Kasumi-1 (cell line): ENCODE measurements around the gene EXOSC3.
"Not testable (repeated sequence)": the region's sequence is repeated elsewhere in the genome, so short reads cannot be mapped to it uniquely, and the experiment has no call there.

ENCODE experiments used
- DNase-seq, 2 experiments: peaks; one replicate each; lab custom pipeline; 2025; lab: John Stamatoyannopoulos, UW

EXOSC3 gene

GRCh38 chr9:37775216-37775919 lies 9.5 kb downstream of the EXOSC3 start:
- no peak for DNase-seq

- no peak for DNase-seq
These were observed 14.9 kb downstream of the EXOSC3 start for GRCh38 chr9:37769995-37770394.

DNA sequence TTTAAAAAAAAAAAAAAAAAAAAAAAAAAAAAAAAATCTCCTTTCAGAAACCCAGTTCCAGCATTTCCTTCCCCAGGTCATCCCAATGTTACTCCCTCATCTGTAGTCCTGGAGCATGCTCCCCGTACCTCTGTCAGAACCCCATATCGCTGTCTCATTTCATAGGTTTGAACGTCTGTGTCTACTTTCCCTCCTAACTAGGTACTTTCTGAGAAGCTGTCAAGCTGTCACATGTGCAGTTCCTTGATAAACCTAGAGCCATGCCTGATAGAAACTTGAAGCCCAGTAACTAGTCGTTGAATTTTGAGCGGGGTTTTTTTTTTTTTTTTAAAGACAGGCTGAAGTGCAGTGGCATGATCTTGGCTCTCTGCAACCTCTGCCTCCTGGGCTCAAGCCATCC lies 15.6 kb downstream of the EXOSC3 start:
- DNase-seq = no peak

DNA sequence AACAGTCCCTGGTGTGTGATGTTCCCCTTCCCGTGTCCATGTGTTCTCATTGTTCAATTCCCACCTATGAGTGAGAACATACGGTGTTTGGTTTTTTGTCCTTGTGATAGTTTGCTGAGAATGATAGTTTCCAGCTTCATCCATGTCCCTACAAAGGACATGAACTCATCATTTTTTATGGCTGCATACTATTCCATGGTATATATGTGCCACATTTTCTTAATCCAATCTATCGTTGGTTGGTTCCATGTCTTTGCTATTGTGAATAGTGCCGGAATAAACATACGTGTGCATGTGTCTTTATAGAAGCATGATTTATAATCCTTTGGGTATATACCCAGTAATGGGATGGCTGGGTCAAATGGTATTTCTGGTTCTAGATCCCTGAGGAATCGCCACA lies 19.6 kb downstream of the EXOSC3 start:
- not testable (repeated sequence) for DNase-seq

DNA sequence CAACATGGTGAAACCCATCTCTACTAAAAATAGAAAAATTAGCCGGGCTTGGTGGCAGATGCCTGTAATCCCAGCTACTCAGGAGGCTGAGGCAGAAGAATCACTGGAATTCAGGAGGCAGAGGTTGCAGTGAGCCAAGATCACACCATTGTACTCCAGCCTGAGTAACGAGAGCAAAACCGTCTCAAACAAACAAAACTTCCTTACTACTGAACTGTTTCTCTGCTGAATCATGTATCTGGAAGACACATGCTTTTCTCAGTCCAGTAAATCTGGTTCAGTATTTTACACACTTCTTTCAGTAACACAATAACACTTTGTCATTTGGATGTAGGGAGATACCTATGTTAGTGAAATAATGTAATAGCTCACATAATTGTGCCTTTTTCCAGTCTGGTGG lies 23.4 kb downstream of the EXOSC3 start:
- DNase-seq = no peak

- DNase-seq = no peak
These were observed 24.3 kb downstream of the EXOSC3 start for GRCh38 chr9:37760416-37761161.

- DNase-seq = no peak
These were observed 26.1 kb downstream of the EXOSC3 start for GRCh38 chr9:37758747-37759146.

DNA sequence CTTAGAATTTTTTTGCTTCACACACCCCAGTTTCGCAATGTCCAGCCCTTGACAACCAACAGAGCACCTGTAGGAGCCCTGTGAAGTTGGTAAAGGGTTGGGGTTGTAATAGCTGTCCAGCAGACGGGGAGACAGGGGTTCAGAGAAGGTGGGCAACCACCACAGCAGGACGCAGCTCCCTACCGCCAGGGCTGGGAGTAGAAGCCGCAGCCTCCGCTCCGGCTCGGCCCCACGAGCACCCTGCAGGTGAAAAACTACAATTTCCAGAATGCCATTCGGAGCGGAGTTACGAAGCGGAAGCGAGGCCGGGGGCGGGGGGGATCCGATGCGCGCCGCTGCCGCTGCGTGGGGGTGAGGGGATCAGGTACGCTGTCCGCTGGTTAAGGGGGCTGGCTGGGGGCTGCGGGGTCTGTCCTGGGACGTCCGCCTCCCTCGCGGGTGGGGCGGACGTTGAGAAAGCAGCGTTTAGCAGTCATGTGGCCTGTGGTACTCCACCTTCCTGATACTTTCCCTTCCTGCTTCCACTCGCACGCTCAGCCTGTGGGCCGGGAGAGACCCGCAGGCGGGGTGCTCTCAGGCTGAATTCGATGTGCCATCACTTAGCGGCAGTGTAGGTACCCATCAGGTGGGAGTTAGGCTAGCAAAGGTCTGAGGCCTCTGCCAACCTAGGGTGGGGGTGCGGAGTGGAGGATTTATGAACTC lies 31.2 kb downstream of the EXOSC3 start, which contains the start of gene TRMT10B:
Gene TRMT10B (plus strand): TSS at position 317 of the 702 bp plus-strand sequence. CDS start 8,127 bp downstream, outside the sequence.
- DNase-seq = peak; percentile 80 to 82

GRCh38 chr9:37752642-37753488 lies 32.0 kb downstream of the EXOSC3 start:
- DNase-seq = no peak

DNA sequence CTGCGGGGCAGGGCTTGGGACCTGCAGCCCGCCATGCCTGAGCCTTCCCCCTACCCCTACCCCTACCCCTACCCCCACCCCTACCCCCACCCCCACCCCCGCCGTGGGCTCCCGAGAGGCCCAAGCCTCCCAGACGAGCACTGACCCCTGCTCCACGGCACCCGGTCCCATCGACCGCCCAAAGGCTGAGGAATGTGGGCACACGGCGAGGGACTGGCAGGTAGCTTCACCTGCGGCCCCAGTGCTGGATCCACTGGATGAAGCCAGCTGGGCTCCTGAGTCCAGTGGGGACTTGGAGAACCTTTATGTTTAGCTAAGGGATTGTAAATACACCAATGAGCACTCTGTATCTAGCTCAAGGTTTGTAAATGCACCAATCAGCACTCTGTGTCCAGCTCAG lies 32.8 kb downstream of the EXOSC3 start:
- not testable (repeated sequence) for DNase-seq

GRCh38 chr9:37751704-37752103 lies 33.2 kb downstream of the EXOSC3 start:
- not testable (repeated sequence) for DNase-seq

DNA sequence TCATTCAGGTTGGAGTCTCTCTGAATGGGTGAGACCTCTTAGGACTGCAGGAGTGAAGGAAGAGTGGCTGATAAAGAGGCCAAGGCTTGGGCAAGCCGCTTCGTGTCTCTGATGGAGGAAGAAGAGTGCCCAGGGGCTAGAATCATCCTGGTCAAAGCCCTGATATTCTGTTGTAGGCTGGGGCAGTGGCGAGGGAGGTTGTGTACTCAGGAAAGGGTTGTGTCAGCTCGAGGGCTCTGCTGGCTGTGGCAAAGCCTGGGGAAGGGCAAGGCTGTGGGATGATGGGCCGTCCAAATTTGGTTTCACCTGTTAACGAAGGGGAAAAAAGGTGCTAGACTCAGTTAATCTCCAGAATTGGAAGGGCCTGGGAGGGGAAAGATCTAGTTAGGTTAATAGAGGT lies 33.7 kb downstream of the EXOSC3 start:
- no peak for DNase-seq

- no peak for DNase-seq
These were observed 35.7 kb downstream of the EXOSC3 start for GRCh38 chr9:37749129-37749528.

- peak; percentile 67 to 73 for DNase-seq
These were observed 37.6 kb downstream of the EXOSC3 start for GRCh38 chr9:37747271-37747753.

DNA sequence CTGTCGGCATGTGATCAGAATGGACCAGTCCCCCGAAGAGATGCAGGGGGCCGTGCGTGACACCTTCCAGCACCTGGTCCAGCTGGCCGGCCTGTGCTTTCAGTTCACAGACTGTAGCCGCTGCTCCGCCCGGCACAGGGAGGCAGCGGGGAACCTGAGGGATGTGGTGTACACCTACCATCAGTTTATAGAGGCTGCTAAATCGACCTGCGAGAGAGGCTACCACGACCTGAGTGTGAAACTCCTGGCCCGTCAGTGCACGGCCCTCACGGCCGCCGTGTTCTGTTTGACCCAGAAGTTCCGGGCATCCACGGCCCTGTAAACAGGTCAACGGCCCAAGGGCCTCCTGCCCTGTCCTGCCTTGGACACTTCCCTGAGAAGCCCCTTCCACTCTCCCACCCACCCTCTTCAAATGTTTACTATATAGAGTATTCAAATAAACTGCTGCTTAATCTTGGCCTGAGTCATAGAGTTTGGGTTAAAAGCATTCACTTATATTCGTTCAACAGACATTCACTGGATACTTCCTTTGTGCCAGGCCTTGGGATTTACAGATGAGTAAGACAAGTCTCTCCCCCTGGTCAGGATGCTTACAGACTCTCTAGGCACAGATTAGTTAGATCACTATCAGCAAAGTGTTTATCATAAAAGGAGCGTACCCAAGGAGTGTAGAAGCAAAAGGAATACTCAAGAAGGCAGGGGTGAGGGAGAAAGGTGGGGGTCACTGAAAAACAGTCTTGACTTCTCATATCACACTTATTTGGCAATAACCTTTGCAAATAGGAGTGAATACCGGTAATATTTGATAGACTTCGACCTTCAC lies 38.2 kb downstream of the EXOSC3 start:
- DNase-seq = no peak

DNA sequence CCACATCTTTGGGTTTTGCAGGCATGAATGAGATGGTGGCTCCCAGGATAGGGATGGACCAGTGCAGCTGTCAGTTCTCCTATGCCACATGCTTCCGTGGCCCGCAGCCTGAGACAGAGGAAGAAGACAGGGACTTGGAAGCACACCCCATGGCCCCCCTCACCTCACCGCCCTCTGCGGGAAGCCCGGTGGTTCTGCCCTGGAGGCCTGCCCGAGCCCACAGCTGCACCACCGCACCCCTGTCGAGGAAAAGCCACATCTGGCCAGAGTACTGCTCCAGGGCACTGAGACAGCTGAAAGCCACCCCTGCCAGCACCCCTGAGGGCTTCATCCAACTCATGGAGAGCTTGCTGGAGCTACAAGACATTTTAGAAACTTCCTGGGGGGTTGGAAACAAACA lies 38.9 kb downstream of the EXOSC3 start:
- DNase-seq = no peak

DNA sequence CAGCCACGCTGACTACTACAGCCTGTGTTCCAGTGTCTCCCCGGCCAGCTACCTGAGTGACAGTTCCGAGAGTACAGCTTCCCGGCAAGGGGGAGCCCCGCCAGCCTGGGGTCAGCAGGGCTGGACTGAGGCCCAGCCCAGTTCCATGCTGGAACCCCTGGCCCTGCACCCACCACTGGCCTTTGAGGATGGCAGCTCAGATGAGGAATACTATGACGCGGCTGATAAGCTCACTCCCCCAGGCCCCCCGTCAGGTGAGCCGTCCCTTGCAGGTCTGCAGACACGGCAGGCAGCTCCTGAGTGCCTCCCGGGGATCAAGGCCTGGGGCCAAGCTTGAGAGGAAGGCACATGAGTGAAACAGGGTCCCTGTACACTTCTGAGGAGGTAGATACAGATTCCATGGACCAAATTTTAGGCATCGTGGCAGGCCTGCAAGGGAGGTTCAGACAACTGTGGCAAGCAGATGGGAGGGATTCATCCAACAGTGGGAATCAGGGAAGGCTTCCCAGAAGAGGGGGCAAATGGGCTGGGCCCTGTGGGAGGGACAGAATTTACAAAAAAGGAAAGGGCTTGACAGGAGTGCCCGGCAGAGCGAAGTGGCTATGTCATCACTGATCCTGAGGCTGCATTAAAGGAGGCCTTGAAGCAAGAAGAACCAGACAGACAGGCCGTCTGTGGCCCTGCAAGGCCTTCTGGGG lies 44.1 kb downstream of the EXOSC3 start:
- no peak for DNase-seq

GRCh38 chr9:37740128-37740527 lies 44.7 kb downstream of the EXOSC3 start:
- no peak for DNase-seq

DNA sequence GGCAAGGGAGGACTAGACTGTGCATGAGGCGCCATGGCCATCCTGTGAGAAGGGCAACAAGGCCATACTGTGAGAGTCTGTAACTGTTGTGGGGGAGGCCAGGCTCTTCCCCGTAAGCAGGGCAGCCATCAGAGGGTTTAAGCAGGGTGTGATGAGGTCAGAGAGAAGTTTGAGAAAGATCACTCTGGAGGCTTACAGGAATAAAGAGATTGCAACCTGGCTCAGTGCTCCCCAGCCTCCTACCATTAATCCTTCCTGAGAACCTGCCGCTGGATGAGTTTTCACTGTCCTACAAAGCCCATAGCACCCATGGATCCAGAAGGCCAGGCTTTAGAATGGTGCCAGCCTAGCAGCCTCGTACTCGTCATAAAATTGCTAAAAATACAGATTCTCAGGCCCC lies 45.6 kb downstream of the EXOSC3 start:
- no peak for DNase-seq

- no peak for DNase-seq
These were observed 51.9 kb downstream of the EXOSC3 start for GRCh38 chr9:37732952-37733351.
